A549 (cell line): ENCODE measurements around the gene GPR137C. TPM values are rescaled to one million over a fixed set of nuclear protein-coding genes. Genes with fewer than 3 reads are reported as not detected.

ENCODE experiments used
- ATAC-seq, 2 experiments: fragments of 200-7000 bp in 1 of 2; fragments of >200 bp in 1 of 2; cut with Nextera tagmentation in 1 of 2; cut with Tn5 transposase in 1 of 2; 3 replicates each; pipeline versions ENCODE4 v1.8.0 to v1.9.1; 2018 to 2020; ENCODE audit warnings: mild to moderate bottlenecking in 1 of 2, moderate library complexity in 1 of 2
- CTCF ChIA-PET: fragments of 300-600 bp; sonication (Branson Sonifier 250); formaldehyde crosslinking; extraction: SDS; loops from one replicate; lab custom pipeline; 2021; ENCODE audit warnings: antibody characterized with exemption, inconsistent platforms; lab: Yijun Ruan, JAX
- POLR2A ChIA-PET: fragments of 350-600 bp; formaldehyde crosslinking; extraction: SDS; loops from one replicate; lab custom pipeline; 2021; ENCODE audit warnings: antibody characterized with exemption, inconsistent platforms; lab: Yijun Ruan, JAX
- DNase-seq, 2 experiments: peaks; one replicate each; pipeline versions ENCODE4 v3.0.0 to v3.0.0-alpha.2; 2011 to 2016; ENCODE audit warnings: low read depth in 1 of 2, low spot score in 1 of 2
- FAIRE-seq: peaks from 2 replicates; lab custom pipeline; 2011; peaks lifted over from hg19 to GRCh38; lab: Jason Lieb, UNC
- H3K27ac ChIP-seq, 2 experiments: fragments of >200 bp; sonication (Bioruptor Twin); formaldehyde crosslinking; 3 replicates each; pipeline ENCODE4 v1.5.1; 2016 to 2017
- H3K4me1 ChIP-seq: fragments of >200 bp; sonication (Bioruptor Twin); formaldehyde crosslinking; 3 replicates; pipeline ENCODE4 v1.6.1; 2016
- H3K4me2 ChIP-seq: fragments of >200 bp; sonication (Bioruptor Twin); formaldehyde crosslinking; 3 replicates; pipeline ENCODE4 v1.6.1; 2016
- H3K4me3 ChIP-seq: fragments of >200 bp; sonication (Bioruptor Twin); formaldehyde crosslinking; 3 replicates; pipeline ENCODE4 v1.5.1; 2016
- H3K9me3 ChIP-seq: fragments of >200 bp; sonication (Bioruptor Twin); formaldehyde crosslinking; 3 replicates; pipeline ENCODE4 v1.6.1; 2016
- BCL3 ChIP-seq: fragments of >200 bp; sonication (Bioruptor Twin); formaldehyde crosslinking; IDR thresholded peaks from 3 replicates; pipeline ENCODE4 v1.6.1; 2016
- BHLHE40 ChIP-seq: IDR thresholded peaks from 2 replicates; pipeline ENCODE4 v1.6.1; 2012; ENCODE audit warnings: low read depth, low read length, inconsistent platforms
- CBX2 ChIP-seq: fragments of 200-600 bp; sonication (generic); IDR thresholded peaks from 2 replicates; pipeline ENCODE4 v1.6.1; 2016; ENCODE audit warnings: low read depth, mild to moderate bottlenecking, borderline replicate concordance
- CEBPB ChIP-seq, 2 experiments: fragments of >200 bp in 1 of 2; sonication (Bioruptor Twin) in 1 of 2; formaldehyde crosslinking in 1 of 2; IDR thresholded peaks; 2 replicates each; pipeline ENCODE4 v1.6.1; 2012 to 2016
- CTCF ChIP-seq: fragments of >200 bp; sonication (Bioruptor Twin); formaldehyde crosslinking; IDR thresholded peaks from 3 replicates; pipeline ENCODE4 v1.5.1; 2016
- EHF ChIP-seq: fragments of 250-450 bp; sonication (Bioruptor Pico); IDR thresholded peaks from 2 replicates; pipeline ENCODE4 v1.5.0; 2020; ENCODE audit warnings: mild to moderate bottlenecking
- HEYL ChIP-seq: fragments of 250-450 bp; sonication (Bioruptor Pico); IDR thresholded peaks from 2 replicates; pipeline ENCODE4 v1.8.0; 2021; ENCODE audit warnings: mild to moderate bottlenecking, moderate library complexity
- HOXA7 ChIP-seq: fragments of 250-450 bp; sonication (Bioruptor Pico); IDR thresholded peaks from 2 replicates; pipeline ENCODE4 v1.5.0; 2020; ENCODE audit warnings: mild to moderate bottlenecking, moderate library complexity
- HOXB5 ChIP-seq: fragments of 250-450 bp; sonication (Bioruptor Pico); IDR thresholded peaks from 2 replicates; pipeline ENCODE4 v1.5.0; 2020; ENCODE audit warnings: mild to moderate bottlenecking, moderate library complexity
- KDM1A ChIP-seq: fragments of 200-600 bp; sonication (generic); IDR thresholded peaks from 2 replicates; pipeline ENCODE4 v1.6.1; 2016; ENCODE audit warnings: low read depth, mild to moderate bottlenecking
- KDM5A ChIP-seq: fragments of 200-600 bp; sonication (generic); IDR thresholded peaks from 2 replicates; pipeline ENCODE4 v1.6.1; 2016; ENCODE audit warnings: antibody characterized with exemption, mild to moderate bottlenecking
- NR3C1 ChIP-seq: fragments of >200 bp; sonication (Bioruptor Twin); formaldehyde crosslinking; IDR thresholded peaks from 3 replicates; pipeline ENCODE4 v1.6.1; 2017
- PBX3 ChIP-seq: IDR thresholded peaks from 2 replicates; pipeline ENCODE4 v1.6.1; 2012
- PHF8 ChIP-seq: fragments of 200-600 bp; sonication (generic); IDR thresholded peaks from 2 replicates; pipeline ENCODE4 v1.6.1; 2016; ENCODE audit warnings: low read depth, mild to moderate bottlenecking, antibody characterized with exemption, moderate library complexity, borderline replicate concordance
- POLR2A ChIP-seq: IDR thresholded peaks from 2 replicates; pipeline ENCODE4 v1.6.1; 2012; ENCODE audit warnings: mild to moderate bottlenecking, low read length
- REST ChIP-seq: fragments of 200-600 bp; sonication (generic); IDR thresholded peaks from 2 replicates; pipeline ENCODE4 v1.6.1; 2016; ENCODE audit warnings: antibody characterized with exemption, mild to moderate bottlenecking, moderate library complexity
- RFX5 ChIP-seq: fragments of 450-650 bp; IDR thresholded peaks from 2 replicates; pipeline ENCODE4 v1.7.1; 2014; ENCODE audit warnings: antibody characterized with exemption, mild to moderate bottlenecking, moderate library complexity
- SMC3 ChIP-seq: fragments of >200 bp; sonication (Bioruptor Twin); formaldehyde crosslinking; IDR thresholded peaks from 3 replicates; pipeline ENCODE4 v1.6.1; 2018; ENCODE audit warnings: inconsistent platforms
- TFCP2L1 ChIP-seq: fragments of 250-450 bp; sonication (Bioruptor Pico); IDR thresholded peaks from 2 replicates; pipeline ENCODE4 v1.5.0; 2021; ENCODE audit warnings: mild to moderate bottlenecking
- TP53 ChIP-seq: fragments of 250-450 bp; sonication (Bioruptor Pico); IDR thresholded peaks from 2 replicates; pipeline ENCODE4 v1.5.0; 2021; ENCODE audit warnings: mild to moderate bottlenecking, moderate library complexity
- USF2 ChIP-seq: fragments of 450-650 bp; IDR thresholded peaks from 2 replicates; pipeline ENCODE4 v1.6.1; 2014; ENCODE audit warnings: antibody characterized with exemption
- WGBS: methylation state at CpG from one replicate; pipeline ENCODE4 v1.1.6; 2017; ENCODE audit errors: missing lambda C conversion rate; 5-methylcytosine and 5-hydroxymethylcytosine counted together
- polyA plus RNA-seq, 4 experiments: library from polyadenylated mRNA; depleted of rRNA in 3 of 4; stranded (reverse); fragments of >200 nt; fragmentation: RNase III in 1 of 4; extraction: RNeasy Plus Mini Kit Qiagen cat#74134 plus additional on column Dnase treatment in 1 of 4; gene quantifications; 2 replicates in 3 of 4; 3 replicates in 1 of 4; pipeline ENCODE4 v1.2.3, GENCODE V29; 2011 to 2017

The GPR137C gene
- polyA plus RNA-seq, 2 of the 4 experiments (the other 2 are of a cell fraction), result 0.21 to 0.27 TPM

- FAIRE-seq (no peak), DNase-seq (no peak), ATAC-seq (no peak)
- no peak overlapping the region for H3K27ac ChIP-seq
- WGBS, result 72% methylated on average over 6 of the region's 6 CpGs
- peak overlapping the region; percentile 81 for H3K4me2 ChIP-seq
- CTCF ChIA-PET, result interaction anchor here (1.5 to 2.2 kb wide), 4 partner anchors 8 to 123 kb away, joined by 3 to 8 read pairs (median 6); no protein-coding TSS in a partner anchor
- TF ChIP-seq PBX3 (no peak), CBX2 (no peak), EHF (CRISPR knock-in tag) (no peak), POLR2A (no peak), BCL3 (no peak), RFX5 (no peak), HOXA7 (no peak), BHLHE40 (no peak), TFCP2L1 (CRISPR knock-in tag) (no peak), CEBPB (IDR thresholded peaks at IDR 0.05) (no peak), PHF8 (no peak), SMC3 (no peak), KDM1A (no peak), HOXB5 (no peak), KDM5A (no peak), TP53 (CRISPR knock-in tag) (no peak), USF2 (no peak), HEYL (CRISPR knock-in tag) (no peak), REST (no peak), NR3C1 (no peak)
- H3K4me1 ChIP-seq, result peaks cover 5% of the 10 kb centered on the region; the same call in 2 of the 3 replicates
- H3K9me3 ChIP-seq, result no peaks in the 10 kb centered on the region
- no peak overlapping the region for H3K4me3 ChIP-seq
- POLR2A ChIA-PET, result interaction anchor here (0.6 to 1.5 kb wide), 2 partner anchors 9 to 11 kb away, joined by 3 to 7 read pairs; no protein-coding TSS in a partner anchor
Measured at GRCh38 chr14:52551205-52551604, 1.4 kb upstream of the GPR137C start.

GRCh38 chr14:52551696-52552062 lies 957 bp upstream of the GPR137C start:
- 19% methylated on average over 8 of the region's 8 CpGs for WGBS
- peak overlapping the region in 1 of 2 experiments; percentile 69; a peak in 3 of 6 replicates for H3K27ac ChIP-seq
- FAIRE-seq (no peak), ATAC-seq (peak; percentile 5 to 41; a peak in 4 of 6 replicates), DNase-seq (peak in 1 of 2 experiments; percentile 30)
- peaks cover 5% of the 10 kb centered on the region; the same call in 2 of the 3 replicates for H3K4me1 ChIP-seq
- TF ChIP-seq CTCF, result peak; percentile 47
- TF ChIP-seq PBX3, result no peak
- peak overlapping the region; percentile 62 for H3K4me3 ChIP-seq
- H3K4me2 ChIP-seq, result peak overlapping the region; percentile 81
- ChIA-PET POLR2A (interaction anchor here (1.0 to 1.5 kb wide), 2 partner anchors 11 to 144 kb away, joined by 7 to 8 read pairs; partner anchors contain the start of gene ERO1A), CTCF (interaction anchor here (0.6 to 2.2 kb wide), 5 partner anchors 9 to 122 kb away, joined by 3 to 8 read pairs (median 4); no protein-coding TSS in a partner anchor)
- H3K9me3 ChIP-seq, result no peaks in the 10 kb centered on the region
